Right lobe of liver (tissue), 4 donors: ENCODE measurements around the gene GRAP2.

Experiments
- POLR2A ChIP-seq: fragments of 450-650 bp; IDR thresholded peaks from one replicate; pipeline ENCODE4 v1.6.1; 2017; ENCODE audit warnings: antibody characterized with exemption, mild to moderate bottlenecking
- TF ChIP-seq, protein P1 (sequence below), 4 donors: fragments of 200-600 bp in 3 of 4; fragments of 450-650 bp in 1 of 4; IDR thresholded peaks; one replicate each; pipeline versions ENCODE4 v1.5.1 to v1.8.0; 2016 to 2022; ENCODE audit warnings: antibody characterized with exemption in 4 of 4, mild to moderate bottlenecking in 2 of 4
- donor health status: DM: no; HTN: no; CAD: no.
- donor health status: DM: no; HTN: no; CAD: no.
- donor health status: DM: no; HTN: yes; CAD: no.

DNA sequence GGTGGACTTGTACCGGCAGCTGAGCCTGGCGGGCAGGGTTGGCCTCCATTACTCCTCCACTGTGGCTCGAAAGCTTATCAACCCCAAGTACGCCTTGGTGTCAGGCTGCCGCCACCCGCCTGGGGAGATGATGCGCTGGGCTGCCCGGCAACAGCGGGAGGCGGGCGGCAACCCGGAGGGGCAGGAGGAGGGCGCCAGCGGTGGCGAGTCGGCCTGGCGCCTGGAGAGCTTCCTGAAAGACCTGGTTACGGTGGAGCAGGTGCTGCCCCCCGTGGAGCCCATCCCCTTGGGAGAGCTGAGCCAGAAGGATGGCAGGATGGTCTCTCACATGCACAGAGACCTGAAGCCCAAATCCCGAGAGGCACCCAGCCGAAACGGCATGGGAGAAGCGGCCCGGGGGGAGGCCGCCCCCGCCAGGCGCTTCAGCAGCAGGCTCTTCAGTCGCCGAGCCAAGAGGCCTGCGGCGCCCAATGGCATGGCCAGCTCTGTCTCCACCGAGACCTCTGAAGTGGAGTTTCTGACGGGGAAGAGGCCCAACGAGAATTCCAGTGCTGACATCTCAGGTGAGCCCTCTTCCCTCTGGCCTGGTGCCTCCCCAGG is 120.6 kb downstream of the GRAP2 start:
- TF ChIP-seq, protein P1, sequence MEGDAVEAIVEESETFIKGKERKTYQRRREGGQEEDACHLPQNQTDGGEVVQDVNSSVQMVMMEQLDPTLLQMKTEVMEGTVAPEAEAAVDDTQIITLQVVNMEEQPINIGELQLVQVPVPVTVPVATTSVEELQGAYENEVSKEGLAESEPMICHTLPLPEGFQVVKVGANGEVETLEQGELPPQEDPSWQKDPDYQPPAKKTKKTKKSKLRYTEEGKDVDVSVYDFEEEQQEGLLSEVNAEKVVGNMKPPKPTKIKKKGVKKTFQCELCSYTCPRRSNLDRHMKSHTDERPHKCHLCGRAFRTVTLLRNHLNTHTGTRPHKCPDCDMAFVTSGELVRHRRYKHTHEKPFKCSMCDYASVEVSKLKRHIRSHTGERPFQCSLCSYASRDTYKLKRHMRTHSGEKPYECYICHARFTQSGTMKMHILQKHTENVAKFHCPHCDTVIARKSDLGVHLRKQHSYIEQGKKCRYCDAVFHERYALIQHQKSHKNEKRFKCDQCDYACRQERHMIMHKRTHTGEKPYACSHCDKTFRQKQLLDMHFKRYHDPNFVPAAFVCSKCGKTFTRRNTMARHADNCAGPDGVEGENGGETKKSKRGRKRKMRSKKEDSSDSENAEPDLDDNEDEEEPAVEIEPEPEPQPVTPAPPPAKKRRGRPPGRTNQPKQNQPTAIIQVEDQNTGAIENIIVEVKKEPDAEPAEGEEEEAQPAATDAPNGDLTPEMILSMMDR (IDR thresholded peaks at IDR 0.05), result no peak
- TF ChIP-seq POLR2A, result no peak
